GM12891 (cell line): ENCODE measurements around the gene SIK3.

ENCODE experiments used
- PAX5 ChIP-seq: IDR thresholded peaks from 2 replicates; pipeline ENCODE4 v1.6.1; 2011; ENCODE audit warnings: low read length, moderate library complexity, mild to moderate bottlenecking; ENCODE audit not compliant: insufficient read depth, severe bottlenecking
- POLR2A ChIP-seq: IDR thresholded peaks from 2 replicates; pipeline ENCODE4 v1.6.1; 2011; ENCODE audit warnings: low read depth, low read length, control low read depth
- POLR2AphosphoS5 ChIP-seq: IDR thresholded peaks from 2 replicates; pipeline ENCODE4 v1.6.1; 2011; ENCODE audit warnings: low read depth, low read length, control low read depth
- POU2F2 ChIP-seq: IDR thresholded peaks from 2 replicates; pipeline ENCODE4 v1.6.1; 2011; ENCODE audit warnings: low read depth, mild to moderate bottlenecking, control low read depth, low read length, moderate library complexity
- SPI1 ChIP-seq: IDR thresholded peaks from 2 replicates; pipeline ENCODE4 v1.6.1; 2011; ENCODE audit warnings: low read depth, low read length, control low read depth
- TAF1 ChIP-seq: IDR thresholded peaks from 2 replicates; pipeline ENCODE4 v1.6.1; 2011; ENCODE audit warnings: low read depth, low read length, control low read depth

- TF ChIP-seq POLR2A (no peak), TAF1 (no peak), POLR2AphosphoS5 (no peak), PAX5 (no peak), SPI1 (no peak), POU2F2 (no peak)
Measured at GRCh38 chr11:116794851-116795250, 303.4 kb downstream of the SIK3 start.
